GM06990 (cell line): ENCODE data around the gene NADK2.

Experiments used
- DNase-seq: peaks from one replicate; pipeline ENCODE4 v3.0.0-alpha.2; 2011; ENCODE audit not compliant: insufficient read length; ENCODE audit errors: extremely low read depth
- H3K27me3 ChIP-seq: replicated peaks from 2 replicates; pipeline ENCODE4 v1.6.0; 2011; ENCODE audit warnings: low read length; ENCODE audit not compliant: control insufficient read depth, insufficient read depth
- H3K36me3 ChIP-seq: 2 replicates; pipeline ENCODE4 v1.5.1; 2011; ENCODE audit warnings: low read length; ENCODE audit not compliant: control insufficient read depth, insufficient read depth
- H3K4me3 ChIP-seq: replicated peaks from 2 replicates; pipeline ENCODE4 v1.5.1; 2011; ENCODE audit warnings: low read depth, mild to moderate bottlenecking, control low read depth, low read length
- CTCF ChIP-seq: IDR thresholded peaks from 2 replicates; pipeline ENCODE4 v1.5.1; 2011; ENCODE audit warnings: low read length, control low read depth, mild to moderate bottlenecking, inconsistent platforms; ENCODE audit not compliant: insufficient read depth, poor library complexity, severe bottlenecking

NADK2 gene

GRCh38 chr5:36270175-36270574, 28.4 kb upstream of the NADK2 start:
- Histone ChIP-seq H3K36me3 (no peaks in the 10 kb centered on the region), H3K27me3 (no peaks in the 10 kb centered on the region), H3K4me3 (no peak overlapping the region)
- DNase-seq: no peak
- no peak for TF ChIP-seq CTCF

DNA sequence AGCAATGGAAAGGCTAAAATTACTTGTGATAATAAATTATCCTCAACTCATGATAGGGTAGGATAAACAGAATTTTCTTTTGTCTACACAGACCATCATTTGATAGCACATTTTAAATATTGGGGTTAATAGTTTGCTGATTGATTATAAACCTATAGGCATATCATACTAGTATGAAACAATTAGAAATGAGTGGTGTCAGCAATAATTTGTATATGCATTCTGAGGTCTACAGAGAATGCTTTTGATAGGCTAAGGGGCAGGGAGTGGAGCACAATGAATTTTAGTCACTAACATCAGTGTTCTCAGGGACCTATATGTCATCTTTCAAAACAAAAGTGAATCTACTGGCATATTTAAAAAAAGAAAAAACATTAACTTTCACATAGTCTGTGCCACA, 27.8 kb upstream of the NADK2 start:
- TF ChIP-seq CTCF: no peak
- no peaks in the 10 kb centered on the region for H3K27me3 ChIP-seq
- no peak for DNase-seq
- H3K4me3 ChIP-seq: no peak overlapping the region
- no peaks in the 10 kb centered on the region for H3K36me3 ChIP-seq

GRCh38 chr5:36267905-36268304, 26.2 kb upstream of the NADK2 start:
- no peaks in the 10 kb centered on the region for H3K36me3 ChIP-seq
- no peaks in the 10 kb centered on the region for H3K27me3 ChIP-seq
- no peak overlapping the region for H3K4me3 ChIP-seq
- no peak for DNase-seq
- no peak for TF ChIP-seq CTCF

DNA sequence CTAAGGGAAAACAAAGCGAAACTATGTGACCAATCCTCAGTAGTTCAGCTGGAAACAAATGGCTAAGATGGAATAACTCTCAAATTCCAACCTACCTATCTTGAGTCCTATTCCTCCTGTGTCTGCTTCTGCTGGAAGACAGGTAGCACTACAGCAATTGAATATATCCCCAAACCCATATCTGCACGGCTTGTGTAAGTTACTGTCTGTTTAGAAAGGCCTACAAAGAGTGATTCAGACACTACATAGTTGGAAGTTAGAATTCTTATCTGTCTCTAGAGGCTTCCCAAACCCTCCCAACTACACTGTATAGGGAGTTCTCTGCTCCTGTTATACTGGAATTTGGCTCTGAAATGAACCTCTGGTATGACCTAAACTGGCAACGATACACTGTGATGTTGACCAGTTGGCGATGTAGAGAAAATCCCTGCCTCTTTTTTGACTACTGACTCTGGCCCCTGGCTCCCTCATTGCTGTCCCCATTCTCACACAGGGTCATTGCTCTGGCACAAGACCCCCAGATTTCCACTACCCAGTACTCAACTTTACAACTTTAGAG, 22.6 kb upstream of the NADK2 start:
- no peak for DNase-seq
- Histone ChIP-seq H3K36me3 (no peaks in the 10 kb centered on the region), H3K4me3 (no peak overlapping the region), H3K27me3 (no peaks in the 10 kb centered on the region)
- TF ChIP-seq CTCF: no peak

- no peak for TF ChIP-seq CTCF
- no peak for DNase-seq
Measured at GRCh38 chr5:36261186-36261585, 19.5 kb upstream of the NADK2 start.

GRCh38 chr5:36253575-36253974, 11.8 kb upstream of the NADK2 start:
- Histone ChIP-seq H3K27me3 (no peaks in the 10 kb centered on the region), H3K36me3 (no peaks in the 10 kb centered on the region), H3K4me3 (no peak overlapping the region)
- TF ChIP-seq CTCF: no peak
- no peak for DNase-seq

More at GRCh38 chr5:36261186-36261585, 19.5 kb upstream of the NADK2 start:
- Histone ChIP-seq H3K4me3 (no peak overlapping the region), H3K27me3 (no peaks in the 10 kb centered on the region), H3K36me3 (no peaks in the 10 kb centered on the region)
